Liver (tissue), 9 donors: Measurements from ENCODE around the gene DNAL1. TPM values are rescaled to one million over a fixed set of nuclear protein-coding genes. Genes with fewer than 3 reads are reported as not detected.

Source experiments
- DNase-seq: peaks from one replicate; pipeline ENCODE4 v3.0.0-alpha.2; 2017; ENCODE audit warnings: low spot score
- H3K27ac ChIP-seq, 2 donors: one replicate each; pipeline ENCODE4 v1.7.0; 2013; ENCODE audit warnings: inconsistent platforms in 2 of 2, low read length in 2 of 2, control low read depth in 1 of 2, low read depth in 1 of 2, mild to moderate bottlenecking in 1 of 2
- H3K27me3 ChIP-seq, 4 donors: one replicate each; pipeline versions ENCODE4 v1.6.1 to v1.7.0; 2013; ENCODE audit warnings: low read length in 3 of 4, inconsistent platforms in 1 of 4, mild to moderate bottlenecking in 1 of 4, moderate library complexity in 1 of 4; ENCODE audit not compliant: control insufficient read depth in 4 of 4, insufficient read depth in 4 of 4
- H3K36me3 ChIP-seq, 4 donors: one replicate each; pipeline versions ENCODE4 v1.6.1 to v1.7.0; 2013; ENCODE audit warnings: low read length in 3 of 4, mild to moderate bottlenecking in 3 of 4, low read depth in 1 of 4, moderate library complexity in 1 of 4; ENCODE audit not compliant: control insufficient read depth in 4 of 4, insufficient read depth in 3 of 4
- H3K4me1 ChIP-seq, 4 donors: one replicate each; pipeline versions ENCODE4 v1.6.1 to v1.7.0; 2013; ENCODE audit warnings: low read length in 3 of 4, mild to moderate bottlenecking in 3 of 4, moderate library complexity in 1 of 4; ENCODE audit not compliant: control insufficient read depth in 4 of 4, insufficient read depth in 4 of 4
- H3K4me3 ChIP-seq, 3 donors: one replicate each; pipeline versions ENCODE4 v1.6.1 to v1.7.0; 2013; ENCODE audit warnings: low read length in 3 of 3, control low read depth in 1 of 3, low read depth in 1 of 3, mild to moderate bottlenecking in 1 of 3
- H3K9ac ChIP-seq, 2 donors: one replicate each; pipeline ENCODE4 v1.7.0; 2013; ENCODE audit warnings: low read length in 2 of 2, mild to moderate bottlenecking in 2 of 2, moderate library complexity in 2 of 2, control low read depth in 1 of 2, low read depth in 1 of 2
- H3K9me3 ChIP-seq, 4 donors: one replicate each; pipeline versions ENCODE4 v1.6.1 to v1.7.0; 2013; ENCODE audit warnings: low read length in 3 of 4; ENCODE audit not compliant: control insufficient read depth in 4 of 4
- EGR1 ChIP-seq, 2 donors: IDR thresholded peaks; 2 replicates each; pipeline ENCODE4 v1.6.1; 2016 to 2018; ENCODE audit warnings: antibody characterized with exemption in 2 of 2, low read depth in 2 of 2
- FOXA1 ChIP-seq: IDR thresholded peaks from 2 replicates; pipeline ENCODE4 v1.6.1; 2016; ENCODE audit warnings: antibody characterized with exemption
- FOXA2 ChIP-seq: IDR thresholded peaks from 2 replicates; pipeline ENCODE4 v1.6.1; 2016; ENCODE audit warnings: antibody characterized with exemption
- GABPA ChIP-seq, 2 donors: IDR thresholded peaks in 1 of 2; conservative IDR thresholded peaks in 1 of 2; 2 replicates each; pipeline ENCODE4 v1.6.1; 2016; ENCODE audit warnings: antibody characterized with exemption in 2 of 2, mild to moderate bottlenecking in 1 of 2, moderate library complexity in 1 of 2
- HNF4A ChIP-seq, 2 donors: conservative IDR thresholded peaks; 2 replicates each; pipeline ENCODE4 v1.6.1; 2016; ENCODE audit warnings: antibody characterized with exemption in 2 of 2, mild to moderate bottlenecking in 2 of 2
- HNF4G ChIP-seq: IDR thresholded peaks from 2 replicates; pipeline ENCODE4 v1.6.1; 2016; ENCODE audit warnings: antibody characterized with exemption
- JUND ChIP-seq, 2 donors: IDR thresholded peaks; 2 replicates each; pipeline ENCODE4 v1.6.1; 2016; ENCODE audit warnings: antibody characterized with exemption in 2 of 2
- MAX ChIP-seq: IDR thresholded peaks from 2 replicates; pipeline ENCODE4 v1.6.1; 2016; ENCODE audit warnings: antibody characterized with exemption
- NR2F2 ChIP-seq: IDR thresholded peaks from 2 replicates; pipeline ENCODE4 v1.6.1; 2016; ENCODE audit warnings: antibody characterized with exemption
- RAD21 ChIP-seq, 2 donors: IDR thresholded peaks; 2 replicates each; pipeline ENCODE4 v1.6.1; 2016; ENCODE audit warnings: antibody characterized with exemption in 2 of 2, mild to moderate bottlenecking in 2 of 2
- RXRA ChIP-seq, 2 donors: IDR thresholded peaks; 2 replicates each; pipeline ENCODE4 v1.6.1; 2017 to 2018; ENCODE audit warnings: antibody characterized with exemption in 2 of 2, mild to moderate bottlenecking in 1 of 2
- SP1 ChIP-seq: IDR thresholded peaks from 2 replicates; pipeline ENCODE4 v1.6.1; 2018; ENCODE audit warnings: antibody characterized with exemption, mild to moderate bottlenecking
- TAF1 ChIP-seq: conservative IDR thresholded peaks from 2 replicates; pipeline ENCODE4 v1.6.1; 2016; ENCODE audit warnings: antibody characterized with exemption, mild to moderate bottlenecking
- YY1 ChIP-seq: IDR thresholded peaks from 2 replicates; pipeline ENCODE4 v1.6.1; 2016; ENCODE audit warnings: antibody characterized with exemption, mild to moderate bottlenecking
- WGBS: extraction: QIAGEN DNeasy Blood & Tissue Kit; methylation state at CpG from one replicate; pipeline ENCODE4 v1.1.7; 2013; 5-methylcytosine and 5-hydroxymethylcytosine counted together
- polyA plus RNA-seq, 2 donors: library from polyadenylated mRNA; stranded (reverse) in 1 of 2; unstranded in 1 of 2; fragments of 200-250 nt in 1 of 2; fragments of >200 nt in 1 of 2; fragmentation: Nextera tagmentation in 1 of 2; extraction: Ambion mirVana in 1 of 2; gene quantifications; one replicate each; pipeline versions ENCODE4 v1.2.1 to v1.2.3, GENCODE V29; 2013 to 2015
- total RNA-seq, 2 donors: library from RNA; depleted of rRNA; stranded (reverse); fragments of >200 nt; gene quantifications; one replicate each; pipeline ENCODE4 v1.2.3, GENCODE V29; 2014
- TF ChIP-seq, protein P1 (sequence below): IDR thresholded peaks from 2 replicates; pipeline ENCODE4 v1.6.1; 2016; ENCODE audit warnings: antibody characterized with exemption, mild to moderate bottlenecking
- TF ChIP-seq, protein P2 (sequence below): IDR thresholded peaks from 2 replicates; pipeline ENCODE4 v1.6.1; 2016; ENCODE audit warnings: antibody characterized with exemption
- TF ChIP-seq, protein P3 (sequence below): fragments of 150-350 bp; IDR thresholded peaks from 2 replicates; pipeline ENCODE4 v1.5.1; 2017; ENCODE audit warnings: improper control_type of control experiment, low read depth, low read length; ENCODE audit not compliant: missing input control
- TF ChIP-seq, protein P4 (sequence below): IDR thresholded peaks from 2 replicates; pipeline ENCODE4 v1.6.1; 2016; ENCODE audit warnings: antibody characterized with exemption
- donor health status: healthy.
- donor health status: healthy.
- donor health status: healthy.
- donor health status: healthy.
- donor health status: healthy.

DNAL1 gene
- total and polyA plus RNA-seq, 4 donors, result 1.9 to 3.4 (median 2.4) TPM

DNA sequence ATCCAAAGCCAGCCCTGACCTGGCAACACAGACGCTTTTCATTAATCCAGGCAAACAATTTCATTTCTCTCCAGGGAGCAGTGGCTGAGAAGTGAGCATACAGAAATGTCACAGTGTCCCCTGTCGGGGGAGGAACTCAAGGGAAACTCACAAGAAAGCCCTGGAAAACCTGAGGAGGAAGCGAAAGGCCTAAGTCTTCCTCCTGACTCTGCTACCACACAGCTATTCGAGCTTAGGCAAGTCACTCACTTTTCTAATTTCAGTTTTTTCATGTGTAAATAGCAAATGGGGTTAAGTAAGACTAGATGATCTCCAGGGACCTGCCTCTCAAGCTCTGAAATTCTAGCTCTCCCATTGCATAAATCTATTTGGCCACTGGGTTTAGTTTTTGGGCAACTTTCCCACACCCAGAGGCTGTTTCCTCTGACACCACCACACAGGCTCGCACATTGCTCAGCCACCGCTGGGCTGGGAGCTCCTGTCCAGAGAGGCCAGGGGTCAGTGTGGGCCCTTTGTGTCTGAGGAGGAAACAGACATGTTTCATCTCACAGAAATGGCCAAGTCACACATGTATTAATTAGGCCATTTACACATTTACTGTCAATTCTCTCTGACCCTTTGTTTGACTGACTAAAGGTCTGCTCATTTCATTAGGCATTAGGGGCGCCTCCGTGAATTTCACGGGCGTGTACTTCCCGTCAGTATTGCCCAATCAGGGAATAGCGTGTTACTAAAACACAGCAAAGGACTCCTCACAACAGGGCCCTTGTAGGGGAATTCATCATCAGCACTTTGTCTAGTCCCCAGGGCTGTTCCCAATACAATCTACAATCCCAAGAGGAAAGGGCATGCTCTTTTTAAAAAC is 79.2 kb downstream of the DNAL1 start:
- no peaks in the 10 kb centered on the region for H3K9me3 ChIP-seq
- 16% methylated on average over 12 of the region's 12 CpGs for WGBS
- peak overlapping the region; percentile 8 to 21 for H3K9ac ChIP-seq
- peak overlapping the region; percentile 78 to 81 for H3K27ac ChIP-seq
- H3K36me3 ChIP-seq, result peaks cover 6 to 61% (median 39%) of the 10 kb centered on the region in 4 donors
- H3K4me1 ChIP-seq, result peaks cover 13 to 59% (median 49%) of the 10 kb centered on the region in 4 donors
- no peak overlapping the region for H3K4me3 ChIP-seq
- no peak for DNase-seq
- H3K27me3 ChIP-seq, result no peaks in the 10 kb centered on the region
- TF ChIP-seq FOXA1, result peak; percentile 51
- TF ChIP-seq NR2F2, result peak; percentile 94
- peak; percentile 88 for TF ChIP-seq MAX
- TF ChIP-seq YY1, result peak; percentile 70
- peak; percentile 78 for TF ChIP-seq SP1
- peak; percentile 80 for TF ChIP-seq TAF1
- TF ChIP-seq EGR1 (IDR thresholded peaks at IDR 0.05; ENCODE audit: low read depth in 2 of 2), result peak; percentile 73 to 75
- TF ChIP-seq JUND (IDR thresholded peaks at IDR 0.05), result peak; percentile 30 to 51
- TF ChIP-seq HNF4G, result no peak
- TF ChIP-seq, protein P1, sequence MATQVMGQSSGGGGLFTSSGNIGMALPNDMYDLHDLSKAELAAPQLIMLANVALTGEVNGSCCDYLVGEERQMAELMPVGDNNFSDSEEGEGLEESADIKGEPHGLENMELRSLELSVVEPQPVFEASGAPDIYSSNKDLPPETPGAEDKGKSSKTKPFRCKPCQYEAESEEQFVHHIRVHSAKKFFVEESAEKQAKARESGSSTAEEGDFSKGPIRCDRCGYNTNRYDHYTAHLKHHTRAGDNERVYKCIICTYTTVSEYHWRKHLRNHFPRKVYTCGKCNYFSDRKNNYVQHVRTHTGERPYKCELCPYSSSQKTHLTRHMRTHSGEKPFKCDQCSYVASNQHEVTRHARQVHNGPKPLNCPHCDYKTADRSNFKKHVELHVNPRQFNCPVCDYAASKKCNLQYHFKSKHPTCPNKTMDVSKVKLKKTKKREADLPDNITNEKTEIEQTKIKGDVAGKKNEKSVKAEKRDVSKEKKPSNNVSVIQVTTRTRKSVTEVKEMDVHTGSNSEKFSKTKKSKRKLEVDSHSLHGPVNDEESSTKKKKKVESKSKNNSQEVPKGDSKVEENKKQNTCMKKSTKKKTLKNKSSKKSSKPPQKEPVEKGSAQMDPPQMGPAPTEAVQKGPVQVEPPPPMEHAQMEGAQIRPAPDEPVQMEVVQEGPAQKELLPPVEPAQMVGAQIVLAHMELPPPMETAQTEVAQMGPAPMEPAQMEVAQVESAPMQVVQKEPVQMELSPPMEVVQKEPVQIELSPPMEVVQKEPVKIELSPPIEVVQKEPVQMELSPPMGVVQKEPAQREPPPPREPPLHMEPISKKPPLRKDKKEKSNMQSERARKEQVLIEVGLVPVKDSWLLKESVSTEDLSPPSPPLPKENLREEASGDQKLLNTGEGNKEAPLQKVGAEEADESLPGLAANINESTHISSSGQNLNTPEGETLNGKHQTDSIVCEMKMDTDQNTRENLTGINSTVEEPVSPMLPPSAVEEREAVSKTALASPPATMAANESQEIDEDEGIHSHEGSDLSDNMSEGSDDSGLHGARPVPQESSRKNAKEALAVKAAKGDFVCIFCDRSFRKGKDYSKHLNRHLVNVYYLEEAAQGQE, result peak; percentile 62
- TF ChIP-seq, protein P2, sequence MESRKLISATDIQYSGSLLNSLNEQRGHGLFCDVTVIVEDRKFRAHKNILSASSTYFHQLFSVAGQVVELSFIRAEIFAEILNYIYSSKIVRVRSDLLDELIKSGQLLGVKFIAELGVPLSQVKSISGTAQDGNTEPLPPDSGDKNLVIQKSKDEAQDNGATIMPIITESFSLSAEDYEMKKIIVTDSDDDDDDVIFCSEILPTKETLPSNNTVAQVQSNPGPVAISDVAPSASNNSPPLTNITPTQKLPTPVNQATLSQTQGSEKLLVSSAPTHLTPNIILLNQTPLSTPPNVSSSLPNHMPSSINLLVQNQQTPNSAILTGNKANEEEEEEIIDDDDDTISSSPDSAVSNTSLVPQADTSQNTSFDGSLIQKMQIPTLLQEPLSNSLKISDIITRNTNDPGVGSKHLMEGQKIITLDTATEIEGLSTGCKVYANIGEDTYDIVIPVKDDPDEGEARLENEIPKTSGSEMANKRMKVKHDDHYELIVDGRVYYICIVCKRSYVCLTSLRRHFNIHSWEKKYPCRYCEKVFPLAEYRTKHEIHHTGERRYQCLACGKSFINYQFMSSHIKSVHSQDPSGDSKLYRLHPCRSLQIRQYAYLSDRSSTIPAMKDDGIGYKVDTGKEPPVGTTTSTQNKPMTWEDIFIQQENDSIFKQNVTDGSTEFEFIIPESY, result peak; percentile 82
- peak in 1 of 2 donors; percentile 71 for TF ChIP-seq GABPA (IDR thresholded peaks at IDR 0.05 in 1 of 2, conservative IDR thresholded peaks at IDR 0.05 in 1 of 2)
- TF ChIP-seq, protein P3, sequence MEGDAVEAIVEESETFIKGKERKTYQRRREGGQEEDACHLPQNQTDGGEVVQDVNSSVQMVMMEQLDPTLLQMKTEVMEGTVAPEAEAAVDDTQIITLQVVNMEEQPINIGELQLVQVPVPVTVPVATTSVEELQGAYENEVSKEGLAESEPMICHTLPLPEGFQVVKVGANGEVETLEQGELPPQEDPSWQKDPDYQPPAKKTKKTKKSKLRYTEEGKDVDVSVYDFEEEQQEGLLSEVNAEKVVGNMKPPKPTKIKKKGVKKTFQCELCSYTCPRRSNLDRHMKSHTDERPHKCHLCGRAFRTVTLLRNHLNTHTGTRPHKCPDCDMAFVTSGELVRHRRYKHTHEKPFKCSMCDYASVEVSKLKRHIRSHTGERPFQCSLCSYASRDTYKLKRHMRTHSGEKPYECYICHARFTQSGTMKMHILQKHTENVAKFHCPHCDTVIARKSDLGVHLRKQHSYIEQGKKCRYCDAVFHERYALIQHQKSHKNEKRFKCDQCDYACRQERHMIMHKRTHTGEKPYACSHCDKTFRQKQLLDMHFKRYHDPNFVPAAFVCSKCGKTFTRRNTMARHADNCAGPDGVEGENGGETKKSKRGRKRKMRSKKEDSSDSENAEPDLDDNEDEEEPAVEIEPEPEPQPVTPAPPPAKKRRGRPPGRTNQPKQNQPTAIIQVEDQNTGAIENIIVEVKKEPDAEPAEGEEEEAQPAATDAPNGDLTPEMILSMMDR, result peak; percentile 28
- TF ChIP-seq RXRA (IDR thresholded peaks at IDR 0.05), result peak; percentile 77 to 80
- peak; percentile 63 for TF ChIP-seq FOXA2
- TF ChIP-seq HNF4A (conservative IDR thresholded peaks at IDR 0.05), result peak; percentile 71 to 79
- TF ChIP-seq RAD21 (IDR thresholded peaks at IDR 0.05), result peak; percentile 41 to 61
- TF ChIP-seq, protein P4, sequence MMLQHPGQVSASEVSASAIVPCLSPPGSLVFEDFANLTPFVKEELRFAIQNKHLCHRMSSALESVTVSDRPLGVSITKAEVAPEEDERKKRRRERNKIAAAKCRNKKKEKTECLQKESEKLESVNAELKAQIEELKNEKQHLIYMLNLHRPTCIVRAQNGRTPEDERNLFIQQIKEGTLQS, result peak; percentile 39
